Heart right ventricle (tissue), 16 donors: ENCODE results near the gene GRIN2A. TPM values are rescaled to one million over a fixed set of nuclear protein-coding genes. Genes with fewer than 3 reads are reported as not detected.

ENCODE experiments used
- ATAC-seq, 8 donors: fragments of 200-7000 bp; cut with Tn5 transposase; one replicate each; pipeline ENCODE4 v1.9.1; 2020; ENCODE audit warnings: mild to moderate bottlenecking in 8 of 8, moderate library complexity in 8 of 8, moderate number of reproducible peaks in 1 of 8
- DNase-seq, 2 donors: peaks; one replicate each; pipeline ENCODE4 v3.0.0-alpha.2; 2020
- H3K27ac ChIP-seq, 10 donors: fragments of 200-600 bp; sonication (generic) in 2 of 10; one replicate each; pipeline versions ENCODE4 v1.5.0 to v1.8.0; 2020 to 2022; ENCODE audit warnings: mild to moderate bottlenecking in 3 of 10
- H3K27me3 ChIP-seq, 7 donors: fragments of 200-600 bp; one replicate each; pipeline ENCODE4 v1.8.0; 2021 to 2022; ENCODE audit warnings: mild to moderate bottlenecking in 2 of 7
- H3K36me3 ChIP-seq, 9 donors: fragments of 200-600 bp; sonication (generic) in 1 of 9; one replicate each; pipeline versions ENCODE4 v1.5.0 to v1.8.0; 2020 to 2022; ENCODE audit warnings: mild to moderate bottlenecking in 2 of 9
- H3K4me1 ChIP-seq, 9 donors: fragments of 200-600 bp; sonication (generic) in 1 of 9; one replicate each; pipeline versions ENCODE4 v1.5.0 to v1.8.0; 2020 to 2022; ENCODE audit warnings: mild to moderate bottlenecking in 4 of 9
- H3K4me3 ChIP-seq, 10 donors: fragments of 200-600 bp; sonication (generic) in 2 of 10; one replicate each; pipeline versions ENCODE4 v1.5.0 to v1.8.0; 2020 to 2022; ENCODE audit warnings: mild to moderate bottlenecking in 7 of 10, moderate library complexity in 2 of 10
- H3K9me3 ChIP-seq, 11 donors: fragments of 200-600 bp in 10 of 11; sonication (generic) in 2 of 11; one replicate each; pipeline versions ENCODE4 v1.5.0 to v1.8.0; 2013 to 2022; ENCODE audit warnings: mild to moderate bottlenecking in 2 of 11, control low read depth in 1 of 11, moderate library complexity in 1 of 11
- CTCF ChIP-seq, 9 donors: fragments of 200-600 bp; sonication (generic) in 2 of 9; IDR thresholded peaks; one replicate each; pipeline versions ENCODE4 v1.5.0 to v1.8.0; 2021 to 2022; ENCODE audit warnings: antibody characterized with exemption in 9 of 9, mild to moderate bottlenecking in 5 of 9, moderate library complexity in 1 of 9
- WGBS, 2 donors: extraction: QIAGEN DNeasy Blood & Tissue Kit; methylation state at CpG; one replicate each; pipeline ENCODE4 v1.1.7; 2013; ENCODE audit warnings: inconsistent platforms in 1 of 2; 5-methylcytosine and 5-hydroxymethylcytosine counted together
- intact Hi-C, 10 donors: fragments of 100-400 bp; cut with DNase I; formaldehyde crosslinking; loops; one replicate each; pipeline versions ENCODE4 v1.11.1 to v1.14.2; 2022
- polyA plus RNA-seq, 2 donors: library from polyadenylated mRNA; stranded (reverse); fragments of 200-250 nt; gene quantifications; one replicate each; pipeline ENCODE4 v1.2.3, GENCODE V29; 2013
- total RNA-seq, 10 donors: library from RNA; stranded (reverse); fragmentation: NEBNext Ultra II Directional in 3 of 10; extraction: Animal tissue kit (Norgen Biotek cat#: 25700) in 3 of 10; gene quantifications; one replicate each; pipeline versions ENCODE4 v1.2.1 to v1.2.4, GENCODE V29; 2021 to 2023
- donor health status: Arrhythmogenic right ventricular cardiomyopathy.
- donor health status: ischemic (EF 13 %, LVEDD 7.1; RV severe dilation, severe dysfunction).
- donor health status: healthy with polysubstance abuse.
- donor health status: DM: no; HTN: yes; CAD: no.
- donor health status: DM: no; HTN: no; CAD: no.
- donor health status: ischemic (EF 25% LVEDD 6.9; RV normal size, moderate dysfunction).
- donor health status: ischemic (EF 25% LVEDD 5.7; RV mildly dilated, moderate dysfunction).
- donor health status: healthy.
- donor health status: DM: yes; HTN: yes; CAD: no.
- donor health status: Ischemic cardiomyopathy.
- donor health status: ischemic (EF 35%, LVEDD 5.7; RV mildly dilated, moderate dysfunction).
- donor health status: nonischemic (EF 11% LVEDD 7.7; RV severe dilation, severe dysfunction).
- donor health status: DM: yes; HTN: yes; CAD: no.
- donor health status: PGD.
- donor health status: ischemic (EF 29% LVEDD 5.4; RV normal size, mild dysfunction).
- donor health status: nonischemic (EF 23%, LVEDD 6.1; RV moderate dilation, normal function).

The GRIN2A gene
- total and polyA plus RNA-seq, 12 donors = 0.01 to 11.7 (median 4.7) TPM

- 61 to 62% methylated on average over 9 of the region's 9 CpGs for WGBS, 2 donors
- peaks cover 0 to 32% (median 5%) of the 10 kb centered on the region in 7 donors for H3K27me3 ChIP-seq
- intact Hi-C loops = no loop called here
- peaks cover 0 to 1% (median 0%) of the 10 kb centered on the region in 11 donors for H3K9me3 ChIP-seq
- H3K4me3 ChIP-seq = no peak overlapping the region
- H3K4me1 ChIP-seq = peaks cover 0 to 10% (median 0%) of the 10 kb centered on the region in 9 donors
- no peak for DNase-seq
- no peaks in the 10 kb centered on the region for H3K36me3 ChIP-seq
- H3K27ac ChIP-seq = no peak overlapping the region
- no peak for TF ChIP-seq CTCF (IDR thresholded peaks at IDR 0.05)
- ATAC-seq = no peak
These were observed 44.1 kb upstream of the GRIN2A start for GRCh38 chr16:10226141-10226986.

- 70 to 78% methylated on average over 6 of the region's 6 CpGs for WGBS, 2 donors
- H3K4me1 ChIP-seq = peaks cover 0 to 10% (median 0%) of the 10 kb centered on the region in 9 donors
- TF ChIP-seq CTCF (IDR thresholded peaks at IDR 0.05) = no peak
- no peak for ATAC-seq
- no peak overlapping the region for H3K27ac ChIP-seq
- H3K27me3 ChIP-seq = peaks cover 0 to 36% (median 5%) of the 10 kb centered on the region in 7 donors
- H3K4me3 ChIP-seq = no peak overlapping the region
- H3K36me3 ChIP-seq = no peaks in the 10 kb centered on the region
- H3K9me3 ChIP-seq = no peaks in the 10 kb centered on the region
- no peak for DNase-seq
- intact Hi-C loops = no loop called here
These were observed 43.4 kb upstream of the GRIN2A start for GRCh38 chr16:10225653-10226052.

- intact Hi-C loops = no loop called here
- TF ChIP-seq CTCF (IDR thresholded peaks at IDR 0.05) = no peak
- peaks cover 0 to 39% (median 5%) of the 10 kb centered on the region in 7 donors for H3K27me3 ChIP-seq
- H3K4me1 ChIP-seq = peaks cover 0 to 10% (median 0%) of the 10 kb centered on the region in 9 donors
- H3K4me3 ChIP-seq = no peak overlapping the region
- H3K36me3 ChIP-seq = no peaks in the 10 kb centered on the region
- no peak for DNase-seq
- H3K27ac ChIP-seq = no peak overlapping the region
- 82 to 85% methylated on average over 4 of the region's 4 CpGs for WGBS, 2 donors
- no peaks in the 10 kb centered on the region for H3K9me3 ChIP-seq
- no peak for ATAC-seq
These were observed 42.6 kb upstream of the GRIN2A start for GRCh38 chr16:10224850-10225249.

- no peaks in the 10 kb centered on the region for H3K36me3 ChIP-seq
- ATAC-seq (no peak), DNase-seq (no peak)
- no peaks in the 10 kb centered on the region for H3K4me1 ChIP-seq
- H3K27me3 ChIP-seq = peaks cover 0 to 34% (median 5%) of the 10 kb centered on the region in 7 donors
- H3K27ac ChIP-seq = no peak overlapping the region
- no peak for TF ChIP-seq CTCF (IDR thresholded peaks at IDR 0.05)
- intact Hi-C loops = no loop called here
- 73 to 74% methylated on average over 3 of the region's 3 CpGs for WGBS, 2 donors
- no peaks in the 10 kb centered on the region for H3K9me3 ChIP-seq
- H3K4me3 ChIP-seq = no peak overlapping the region
These were observed 38.7 kb upstream of the GRIN2A start for GRCh38 chr16:10220942-10221341.
